ENCODE measurements around the gene NBEAL1.
"Not testable (repeated sequence)": the region's sequence is repeated elsewhere in the genome, so short reads cannot be mapped to it uniquely, and the experiment has no call there.

Gene NBEAL1

DNA sequence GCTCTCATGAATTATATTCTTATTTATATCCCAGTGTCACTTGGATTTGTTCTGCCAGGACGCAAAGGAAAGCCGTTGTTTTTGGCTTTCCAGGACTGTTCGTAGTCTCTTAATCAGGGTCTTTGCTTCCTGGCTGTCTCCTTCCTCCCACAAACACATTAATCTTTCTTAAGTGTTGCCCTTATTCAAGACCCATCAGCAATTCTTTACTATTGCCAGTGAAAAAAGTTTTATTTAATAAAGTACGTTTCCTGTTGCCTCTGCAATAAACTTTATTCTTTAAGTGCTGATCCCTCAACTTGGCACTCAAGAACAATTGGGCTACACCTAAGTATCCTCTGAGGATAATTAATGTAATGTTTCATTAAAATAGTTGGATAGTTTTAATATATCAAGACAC is 155.8 kb downstream of the NBEAL1 start:
- H3K9me3 ChIP-seq (replicated peaks; ENCODE audit: insufficient read depth, low read length): no peaks in the 10 kb centered on the region
- H2AFZ ChIP-seq (ENCODE audit: low read length): no peak overlapping the region
- TF ChIP-seq EZH2 (optimal IDR thresholded peaks at IDR 0.05; ENCODE audit: low read depth, low read length): no peak
- TF ChIP-seq, protein P1, sequence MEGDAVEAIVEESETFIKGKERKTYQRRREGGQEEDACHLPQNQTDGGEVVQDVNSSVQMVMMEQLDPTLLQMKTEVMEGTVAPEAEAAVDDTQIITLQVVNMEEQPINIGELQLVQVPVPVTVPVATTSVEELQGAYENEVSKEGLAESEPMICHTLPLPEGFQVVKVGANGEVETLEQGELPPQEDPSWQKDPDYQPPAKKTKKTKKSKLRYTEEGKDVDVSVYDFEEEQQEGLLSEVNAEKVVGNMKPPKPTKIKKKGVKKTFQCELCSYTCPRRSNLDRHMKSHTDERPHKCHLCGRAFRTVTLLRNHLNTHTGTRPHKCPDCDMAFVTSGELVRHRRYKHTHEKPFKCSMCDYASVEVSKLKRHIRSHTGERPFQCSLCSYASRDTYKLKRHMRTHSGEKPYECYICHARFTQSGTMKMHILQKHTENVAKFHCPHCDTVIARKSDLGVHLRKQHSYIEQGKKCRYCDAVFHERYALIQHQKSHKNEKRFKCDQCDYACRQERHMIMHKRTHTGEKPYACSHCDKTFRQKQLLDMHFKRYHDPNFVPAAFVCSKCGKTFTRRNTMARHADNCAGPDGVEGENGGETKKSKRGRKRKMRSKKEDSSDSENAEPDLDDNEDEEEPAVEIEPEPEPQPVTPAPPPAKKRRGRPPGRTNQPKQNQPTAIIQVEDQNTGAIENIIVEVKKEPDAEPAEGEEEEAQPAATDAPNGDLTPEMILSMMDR (IDR thresholded peaks at IDR 0.05; ENCODE audit: low read length): no peak
- TF ChIP-seq EZH2phosphoT487 (IDR thresholded peaks at IDR 0.05; ENCODE audit: low read length): no peak
- H3K4me3 ChIP-seq (ENCODE audit: low read length): no peak overlapping the region
- H3K9ac ChIP-seq (ENCODE audit: low read length): no peak overlapping the region
- no peaks in the 10 kb centered on the region for H4K20me1 ChIP-seq (ENCODE audit: insufficient read depth, low read length)
- H3K36me3 ChIP-seq (replicated peaks; ENCODE audit: insufficient read depth, low read length): no peaks in the 10 kb centered on the region
- H3K4me1 ChIP-seq (ENCODE audit: low read length): no peaks in the 10 kb centered on the region
- no peaks in the 10 kb centered on the region for H3K27me3 ChIP-seq (replicated peaks; ENCODE audit: insufficient read depth, low read length)
- no peaks in the 10 kb centered on the region for H3K79me2 ChIP-seq (ENCODE audit: low read length)
- no peaks in the 10 kb centered on the region for H3K9me2 ChIP-seq (replicated peaks; ENCODE audit: insufficient read depth, low read length)
- DNase-seq: no peak
- no peak overlapping the region for H3K27ac ChIP-seq (ENCODE audit: low read length)
- H3F3A ChIP-seq (ENCODE audit: insufficient read depth, low read length): no peaks in the 10 kb centered on the region
- H3K4me2 ChIP-seq (ENCODE audit: low read depth, low read length): no peak overlapping the region

DNA sequence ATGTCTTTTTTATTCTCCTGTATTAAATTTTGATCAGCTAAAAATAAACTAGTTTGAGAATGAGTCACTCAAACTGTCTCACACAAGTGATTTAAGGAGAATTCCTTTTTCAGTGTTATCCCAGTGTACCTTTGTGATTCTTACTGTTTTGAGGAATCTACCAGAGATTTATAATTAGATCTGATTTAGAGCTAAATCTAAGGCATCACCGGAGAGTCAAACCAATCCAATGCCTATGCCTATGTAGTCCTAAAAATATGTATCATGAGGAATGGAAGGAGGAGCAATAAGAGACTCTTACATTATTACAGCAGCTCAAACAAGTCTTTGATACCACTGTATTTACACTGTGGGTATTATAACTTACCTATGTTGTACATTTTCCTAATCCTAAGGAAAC is 160.7 kb downstream of the NBEAL1 start:
- Histone ChIP-seq H3K4me1 (ENCODE audit: low read length) (no peaks in the 10 kb centered on the region), H3K27ac (ENCODE audit: low read length) (no peak overlapping the region), H3K79me2 (ENCODE audit: low read length) (no peaks in the 10 kb centered on the region), H3K4me2 (ENCODE audit: low read depth, low read length) (no peak overlapping the region), H3K27me3 (replicated peaks; ENCODE audit: insufficient read depth, low read length) (no peaks in the 10 kb centered on the region), H4K20me1 (ENCODE audit: insufficient read depth, low read length) (no peaks in the 10 kb centered on the region), H3K9me2 (replicated peaks; ENCODE audit: insufficient read depth, low read length) (no peaks in the 10 kb centered on the region), H3K9me3 (replicated peaks; ENCODE audit: insufficient read depth, low read length) (no peaks in the 10 kb centered on the region), H3K36me3 (replicated peaks; ENCODE audit: insufficient read depth, low read length) (no peaks in the 10 kb centered on the region), H3F3A (ENCODE audit: insufficient read depth, low read length) (no peaks in the 10 kb centered on the region), H3K4me3 (ENCODE audit: low read length) (no peak overlapping the region), H3K9ac (ENCODE audit: low read length) (no peak overlapping the region), H2AFZ (ENCODE audit: low read length) (no peak overlapping the region)
- no peak for DNase-seq
- no peak for TF ChIP-seq EZH2 (optimal IDR thresholded peaks at IDR 0.05; ENCODE audit: low read depth, low read length)

DNA sequence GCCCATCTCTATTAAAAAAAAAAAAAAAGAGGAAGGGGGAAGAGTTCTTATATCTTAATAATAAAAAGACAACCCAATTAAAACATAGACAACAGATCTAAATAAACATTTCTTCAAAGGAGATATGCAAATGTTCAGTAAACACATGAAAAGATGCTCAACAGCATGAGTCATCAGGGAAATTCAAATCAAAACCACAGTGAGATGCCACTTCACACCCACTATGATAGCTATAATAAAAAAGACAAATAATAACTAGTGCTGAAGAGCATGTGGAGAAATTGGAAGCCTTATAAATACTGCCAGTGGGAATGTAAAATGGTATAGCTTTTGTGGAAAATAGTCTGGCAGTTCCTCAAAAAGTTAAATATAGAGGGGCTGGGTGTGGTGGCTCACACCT is 162.7 kb downstream of the NBEAL1 start:
- no peak overlapping the region for H2AFZ ChIP-seq (ENCODE audit: low read length)

DNA sequence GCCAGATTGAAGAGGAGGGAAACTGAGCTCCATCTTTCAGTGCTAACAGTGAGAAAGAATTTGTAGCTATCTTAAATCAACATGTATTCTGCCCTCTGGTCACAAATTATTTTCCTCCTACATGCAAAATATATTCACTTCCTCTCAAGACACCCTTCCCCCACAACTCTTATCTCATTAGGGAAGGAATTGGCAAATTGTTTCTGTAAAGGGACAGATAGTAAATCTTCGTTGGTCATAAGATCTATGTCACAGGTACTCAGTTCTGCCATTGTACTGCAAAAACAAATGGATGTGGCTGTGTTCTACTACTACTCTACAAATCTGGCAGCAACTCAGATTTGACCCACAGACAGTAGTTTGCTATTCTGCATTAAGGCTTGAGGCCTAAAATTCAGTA is 171.2 kb downstream of the NBEAL1 start:
- Histone ChIP-seq H3K27ac (ENCODE audit: low read length) (no peak overlapping the region), H3K4me1 (ENCODE audit: low read length) (no peaks in the 10 kb centered on the region), H3F3A (ENCODE audit: insufficient read depth, low read length) (no peaks in the 10 kb centered on the region), H3K79me2 (ENCODE audit: low read length) (no peaks in the 10 kb centered on the region), H3K9me3 (replicated peaks; ENCODE audit: insufficient read depth, low read length) (no peaks in the 10 kb centered on the region), H3K36me3 (replicated peaks; ENCODE audit: insufficient read depth, low read length) (no peaks in the 10 kb centered on the region), H3K9me2 (replicated peaks; ENCODE audit: insufficient read depth, low read length) (no peaks in the 10 kb centered on the region), H3K27me3 (replicated peaks; ENCODE audit: insufficient read depth, low read length) (no peaks in the 10 kb centered on the region), H2AFZ (ENCODE audit: low read length) (no peak overlapping the region), H3K4me2 (ENCODE audit: low read depth, low read length) (no peak overlapping the region), H3K4me3 (ENCODE audit: low read length) (no peak overlapping the region), H4K20me1 (ENCODE audit: insufficient read depth, low read length) (no peaks in the 10 kb centered on the region), H3K9ac (ENCODE audit: low read length) (no peak overlapping the region)
- DNase-seq: no peak
- TF ChIP-seq EZH2phosphoT487 (IDR thresholded peaks at IDR 0.05; ENCODE audit: low read length) (no peak), EZH2 (optimal IDR thresholded peaks at IDR 0.05; ENCODE audit: low read depth, low read length) (no peak)
- TF ChIP-seq, protein P1 (IDR thresholded peaks at IDR 0.05; ENCODE audit: low read length): no peak

More for the DNA sequence above, 162.7 kb downstream of the NBEAL1 start:
- H3K9me3 ChIP-seq (replicated peaks; ENCODE audit: insufficient read depth, low read length): no peaks in the 10 kb centered on the region
- no peaks in the 10 kb centered on the region for H3F3A ChIP-seq (ENCODE audit: insufficient read depth, low read length)
- H3K9ac ChIP-seq (ENCODE audit: low read length): no peak overlapping the region
- no peaks in the 10 kb centered on the region for H3K9me2 ChIP-seq (replicated peaks; ENCODE audit: insufficient read depth, low read length)
- no peaks in the 10 kb centered on the region for H3K79me2 ChIP-seq (ENCODE audit: low read length)
- TF ChIP-seq, protein P1 (IDR thresholded peaks at IDR 0.05; ENCODE audit: low read length): no peak
- TF ChIP-seq EZH2 (optimal IDR thresholded peaks at IDR 0.05; ENCODE audit: low read depth, low read length) (no peak), EZH2phosphoT487 (IDR thresholded peaks at IDR 0.05; ENCODE audit: low read length) (no peak)
- no peak overlapping the region for H3K4me3 ChIP-seq (ENCODE audit: low read length)
- H4K20me1 ChIP-seq (ENCODE audit: insufficient read depth, low read length): no peaks in the 10 kb centered on the region
- DNase-seq: no peak
- H3K4me2 ChIP-seq (ENCODE audit: low read depth, low read length): no peak overlapping the region
- no peaks in the 10 kb centered on the region for H3K27me3 ChIP-seq (replicated peaks; ENCODE audit: insufficient read depth, low read length)
- H3K4me1 ChIP-seq (ENCODE audit: low read length): no peaks in the 10 kb centered on the region
- H3K36me3 ChIP-seq (replicated peaks; ENCODE audit: insufficient read depth, low read length): no peaks in the 10 kb centered on the region
- H3K27ac ChIP-seq (ENCODE audit: low read length): no peak overlapping the region

DNA sequence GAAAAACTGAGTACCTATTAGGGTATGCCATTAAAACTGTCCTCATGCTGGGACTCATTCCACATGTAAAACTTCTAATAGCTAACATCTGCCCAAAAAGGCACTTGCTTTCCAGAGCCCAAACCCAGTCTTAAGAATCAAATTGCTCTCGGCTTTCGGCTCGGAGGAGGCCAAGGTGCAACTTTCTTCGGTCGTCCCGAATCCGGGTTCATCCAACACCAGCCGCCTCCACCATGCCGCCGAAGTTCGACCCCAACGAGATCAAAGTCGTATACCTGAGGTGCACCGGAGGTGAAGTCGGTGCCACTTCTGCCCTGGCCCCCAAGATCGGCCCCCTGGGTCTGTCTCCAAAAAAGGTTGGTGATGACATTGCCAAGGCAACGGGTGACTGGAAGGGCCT is 175.9 kb downstream of the NBEAL1 start:
- H3K79me2 ChIP-seq (ENCODE audit: low read length); H3K4me2 ChIP-seq (ENCODE audit: low read depth, low read length); H3K4me1 ChIP-seq (ENCODE audit: low read length); H3K9me2 ChIP-seq (replicated peaks; ENCODE audit: insufficient read depth, low read length); H3K27me3 ChIP-seq (replicated peaks; ENCODE audit: insufficient read depth, low read length); H3K9me3 ChIP-seq (replicated peaks; ENCODE audit: insufficient read depth, low read length); H3F3A ChIP-seq (ENCODE audit: insufficient read depth, low read length); H3K36me3 ChIP-seq (replicated peaks; ENCODE audit: insufficient read depth, low read length); DNase-seq; H2AFZ ChIP-seq (ENCODE audit: low read length); H3K9ac ChIP-seq (ENCODE audit: low read length); H3K27ac ChIP-seq (ENCODE audit: low read length); H4K20me1 ChIP-seq (ENCODE audit: insufficient read depth, low read length); H3K4me3 ChIP-seq (ENCODE audit: low read length): not testable (repeated sequence)

DNA sequence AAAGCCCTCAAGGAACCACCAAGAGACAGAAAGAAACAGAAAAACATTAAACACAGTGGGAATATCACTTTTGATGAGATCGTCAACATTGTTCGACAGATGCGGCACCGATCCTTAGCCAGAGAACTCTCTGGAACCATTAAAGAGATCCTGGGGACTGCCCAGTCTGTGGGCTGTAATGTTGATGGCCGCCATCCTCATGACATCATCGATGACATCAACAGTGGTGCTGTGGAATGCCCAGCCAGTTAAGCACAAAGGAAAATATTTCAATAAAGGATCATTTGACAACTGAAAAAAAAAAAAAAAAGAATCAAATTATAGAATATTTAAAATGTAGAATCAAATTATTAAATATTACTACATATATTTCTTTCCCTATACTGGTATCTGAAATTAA is 176.4 kb downstream of the NBEAL1 start:
- H4K20me1 ChIP-seq (ENCODE audit: insufficient read depth, low read length); H3K79me2 ChIP-seq (ENCODE audit: low read length); DNase-seq; H3K4me3 ChIP-seq (ENCODE audit: low read length); H3F3A ChIP-seq (ENCODE audit: insufficient read depth, low read length); H3K4me1 ChIP-seq (ENCODE audit: low read length); H2AFZ ChIP-seq (ENCODE audit: low read length); H3K4me2 ChIP-seq (ENCODE audit: low read depth, low read length); H3K36me3 ChIP-seq (replicated peaks; ENCODE audit: insufficient read depth, low read length); H3K9me2 ChIP-seq (replicated peaks; ENCODE audit: insufficient read depth, low read length); H3K27ac ChIP-seq (ENCODE audit: low read length); H3K27me3 ChIP-seq (replicated peaks; ENCODE audit: insufficient read depth, low read length); H3K9ac ChIP-seq (ENCODE audit: low read length); H3K9me3 ChIP-seq (replicated peaks; ENCODE audit: insufficient read depth, low read length): not testable (repeated sequence)

All from MM.1S (cell line).